Liver (tissue), 9 donors: ENCODE measurements around the gene ACSS1. TPM values are rescaled to one million over a fixed set of nuclear protein-coding genes. Genes with fewer than 3 reads are reported as not detected.

Experiments
- DNase-seq: peaks from one replicate; pipeline ENCODE4 v3.0.0-alpha.2; 2017; ENCODE audit warnings: low spot score
- H3K27ac ChIP-seq, 2 donors: one replicate each; pipeline ENCODE4 v1.7.0; 2013; ENCODE audit warnings: inconsistent platforms in 2 of 2, low read length in 2 of 2, control low read depth in 1 of 2, low read depth in 1 of 2, mild to moderate bottlenecking in 1 of 2
- H3K27me3 ChIP-seq, 4 donors: one replicate each; pipeline versions ENCODE4 v1.6.1 to v1.7.0; 2013; ENCODE audit warnings: low read length in 3 of 4, inconsistent platforms in 1 of 4, mild to moderate bottlenecking in 1 of 4, moderate library complexity in 1 of 4; ENCODE audit not compliant: control insufficient read depth in 4 of 4, insufficient read depth in 4 of 4
- H3K36me3 ChIP-seq, 4 donors: one replicate each; pipeline versions ENCODE4 v1.6.1 to v1.7.0; 2013; ENCODE audit warnings: low read length in 3 of 4, mild to moderate bottlenecking in 3 of 4, low read depth in 1 of 4, moderate library complexity in 1 of 4; ENCODE audit not compliant: control insufficient read depth in 4 of 4, insufficient read depth in 3 of 4
- H3K4me1 ChIP-seq, 4 donors: one replicate each; pipeline versions ENCODE4 v1.6.1 to v1.7.0; 2013; ENCODE audit warnings: low read length in 3 of 4, mild to moderate bottlenecking in 3 of 4, moderate library complexity in 1 of 4; ENCODE audit not compliant: control insufficient read depth in 4 of 4, insufficient read depth in 4 of 4
- H3K4me3 ChIP-seq, 3 donors: one replicate each; pipeline versions ENCODE4 v1.6.1 to v1.7.0; 2013; ENCODE audit warnings: low read length in 3 of 3, control low read depth in 1 of 3, low read depth in 1 of 3, mild to moderate bottlenecking in 1 of 3
- H3K9ac ChIP-seq, 2 donors: one replicate each; pipeline ENCODE4 v1.7.0; 2013; ENCODE audit warnings: low read length in 2 of 2, mild to moderate bottlenecking in 2 of 2, moderate library complexity in 2 of 2, control low read depth in 1 of 2, low read depth in 1 of 2
- H3K9me3 ChIP-seq, 4 donors: one replicate each; pipeline versions ENCODE4 v1.6.1 to v1.7.0; 2013; ENCODE audit warnings: low read length in 3 of 4; ENCODE audit not compliant: control insufficient read depth in 4 of 4
- EGR1 ChIP-seq, 2 donors: IDR thresholded peaks; 2 replicates each; pipeline ENCODE4 v1.6.1; 2016 to 2018; ENCODE audit warnings: antibody characterized with exemption in 2 of 2, low read depth in 2 of 2
- FOXA1 ChIP-seq: IDR thresholded peaks from 2 replicates; pipeline ENCODE4 v1.6.1; 2016; ENCODE audit warnings: antibody characterized with exemption
- FOXA2 ChIP-seq: IDR thresholded peaks from 2 replicates; pipeline ENCODE4 v1.6.1; 2016; ENCODE audit warnings: antibody characterized with exemption
- GABPA ChIP-seq, 2 donors: IDR thresholded peaks in 1 of 2; conservative IDR thresholded peaks in 1 of 2; 2 replicates each; pipeline ENCODE4 v1.6.1; 2016; ENCODE audit warnings: antibody characterized with exemption in 2 of 2, mild to moderate bottlenecking in 1 of 2, moderate library complexity in 1 of 2
- HNF4A ChIP-seq, 2 donors: conservative IDR thresholded peaks; 2 replicates each; pipeline ENCODE4 v1.6.1; 2016; ENCODE audit warnings: antibody characterized with exemption in 2 of 2, mild to moderate bottlenecking in 2 of 2
- HNF4G ChIP-seq: IDR thresholded peaks from 2 replicates; pipeline ENCODE4 v1.6.1; 2016; ENCODE audit warnings: antibody characterized with exemption
- JUND ChIP-seq, 2 donors: IDR thresholded peaks; 2 replicates each; pipeline ENCODE4 v1.6.1; 2016; ENCODE audit warnings: antibody characterized with exemption in 2 of 2
- NR2F2 ChIP-seq: IDR thresholded peaks from 2 replicates; pipeline ENCODE4 v1.6.1; 2016; ENCODE audit warnings: antibody characterized with exemption
- RAD21 ChIP-seq, 2 donors: IDR thresholded peaks; 2 replicates each; pipeline ENCODE4 v1.6.1; 2016; ENCODE audit warnings: antibody characterized with exemption in 2 of 2, mild to moderate bottlenecking in 2 of 2
- RXRA ChIP-seq, 2 donors: IDR thresholded peaks; 2 replicates each; pipeline ENCODE4 v1.6.1; 2017 to 2018; ENCODE audit warnings: antibody characterized with exemption in 2 of 2, mild to moderate bottlenecking in 1 of 2
- SP1 ChIP-seq: IDR thresholded peaks from 2 replicates; pipeline ENCODE4 v1.6.1; 2018; ENCODE audit warnings: antibody characterized with exemption, mild to moderate bottlenecking
- TAF1 ChIP-seq: conservative IDR thresholded peaks from 2 replicates; pipeline ENCODE4 v1.6.1; 2016; ENCODE audit warnings: antibody characterized with exemption, mild to moderate bottlenecking
- YY1 ChIP-seq: IDR thresholded peaks from 2 replicates; pipeline ENCODE4 v1.6.1; 2016; ENCODE audit warnings: antibody characterized with exemption, mild to moderate bottlenecking
- WGBS: extraction: QIAGEN DNeasy Blood & Tissue Kit; methylation state at CpG from one replicate; pipeline ENCODE4 v1.1.7; 2013; 5-methylcytosine and 5-hydroxymethylcytosine counted together
- polyA plus RNA-seq, 2 donors: library from polyadenylated mRNA; stranded (reverse) in 1 of 2; unstranded in 1 of 2; fragments of 200-250 nt in 1 of 2; fragments of >200 nt in 1 of 2; fragmentation: Nextera tagmentation in 1 of 2; extraction: Ambion mirVana in 1 of 2; gene quantifications; one replicate each; pipeline versions ENCODE4 v1.2.1 to v1.2.3, GENCODE V29; 2013 to 2015
- total RNA-seq, 2 donors: library from RNA; depleted of rRNA; stranded (reverse); fragments of >200 nt; gene quantifications; one replicate each; pipeline ENCODE4 v1.2.3, GENCODE V29; 2014
- TF ChIP-seq, protein P1 (sequence below): IDR thresholded peaks from 2 replicates; pipeline ENCODE4 v1.6.1; 2016; ENCODE audit warnings: antibody characterized with exemption
- TF ChIP-seq, protein P2 (sequence below): IDR thresholded peaks from 2 replicates; pipeline ENCODE4 v1.6.1; 2016; ENCODE audit warnings: antibody characterized with exemption
- TF ChIP-seq, protein P3 (sequence below): IDR thresholded peaks from 2 replicates; pipeline ENCODE4 v1.6.1; 2016; ENCODE audit warnings: antibody characterized with exemption, mild to moderate bottlenecking
- TF ChIP-seq, protein P4 (sequence below): IDR thresholded peaks from 2 replicates; pipeline ENCODE4 v1.6.1; 2016; ENCODE audit warnings: antibody characterized with exemption
- TF ChIP-seq, protein P5 (sequence below): fragments of 150-350 bp; IDR thresholded peaks from 2 replicates; pipeline ENCODE4 v1.5.1; 2017; ENCODE audit warnings: improper control_type of control experiment, low read depth, low read length; ENCODE audit not compliant: missing input control
- donor health status: healthy.
- donor health status: healthy.
- donor health status: healthy.
- donor health status: healthy.
- donor health status: healthy.

The ACSS1 gene
- total and polyA plus RNA-seq, 4 donors: 5.3 to 87.5 (median 22.1) TPM

DNA sequence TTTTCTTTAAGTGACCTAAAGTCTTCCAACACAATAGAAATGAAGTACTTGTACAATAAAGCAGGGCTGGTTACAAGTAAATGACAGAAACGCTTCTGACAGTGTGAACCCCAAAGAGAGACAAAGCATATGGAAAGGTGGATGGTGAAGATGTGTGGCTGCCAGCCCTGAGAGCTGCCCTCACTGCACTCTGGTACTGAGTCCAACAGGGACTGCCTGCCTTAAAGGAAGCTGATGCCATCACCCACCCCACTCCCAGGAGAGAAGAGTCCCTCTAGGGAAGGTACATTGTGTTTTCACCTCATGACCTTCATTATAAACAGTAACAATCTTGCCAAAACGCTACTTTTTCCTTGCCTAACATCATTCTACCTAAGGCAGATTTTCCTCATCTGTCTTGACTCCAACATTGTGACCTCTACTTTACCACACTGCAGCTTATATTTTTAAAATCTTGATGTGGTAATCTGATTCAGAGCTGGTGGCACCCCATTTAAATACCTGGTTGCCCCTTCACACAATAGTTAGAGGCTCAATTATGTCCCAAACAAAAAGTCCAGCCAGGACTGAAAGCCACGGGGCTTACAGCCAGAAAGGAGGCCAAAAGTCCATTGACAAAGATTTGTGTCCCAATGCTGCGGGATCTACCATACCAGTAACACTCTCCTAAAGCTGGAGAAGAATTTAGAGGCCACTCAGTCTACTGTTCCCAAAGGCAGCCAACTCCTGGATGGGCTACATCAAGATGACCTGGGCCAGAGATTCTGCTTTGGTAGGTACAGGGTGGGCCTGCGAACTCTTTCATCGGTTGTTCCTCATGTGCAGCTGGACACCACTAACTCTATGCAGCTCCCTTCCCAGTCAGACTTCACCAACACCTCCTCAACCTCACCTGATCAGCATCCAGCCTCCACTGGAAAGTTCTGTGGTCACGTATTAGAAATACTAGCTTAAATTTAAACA, 69.8 kb downstream of the ACSS1 start:
- TF ChIP-seq YY1 (no peak), SP1 (peak; percentile 71), FOXA2 (no peak), RAD21 (IDR thresholded peaks at IDR 0.05) (no peak), GABPA (IDR thresholded peaks at IDR 0.05 in 1 of 2, conservative IDR thresholded peaks at IDR 0.05 in 1 of 2) (no peak), RXRA (IDR thresholded peaks at IDR 0.05) (peak in 1 of 2 donors; percentile 55), JUND (IDR thresholded peaks at IDR 0.05) (peak in 1 of 2 donors; percentile 35), TAF1 (no peak), EGR1 (IDR thresholded peaks at IDR 0.05; ENCODE audit: low read depth in 2 of 2) (no peak), HNF4G (no peak), NR2F2 (peak; percentile 17), HNF4A (conservative IDR thresholded peaks at IDR 0.05) (peak; percentile 70 to 74), FOXA1 (no peak)
- TF ChIP-seq, protein P1, sequence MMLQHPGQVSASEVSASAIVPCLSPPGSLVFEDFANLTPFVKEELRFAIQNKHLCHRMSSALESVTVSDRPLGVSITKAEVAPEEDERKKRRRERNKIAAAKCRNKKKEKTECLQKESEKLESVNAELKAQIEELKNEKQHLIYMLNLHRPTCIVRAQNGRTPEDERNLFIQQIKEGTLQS: peak; percentile 14
- TF ChIP-seq, protein P2, sequence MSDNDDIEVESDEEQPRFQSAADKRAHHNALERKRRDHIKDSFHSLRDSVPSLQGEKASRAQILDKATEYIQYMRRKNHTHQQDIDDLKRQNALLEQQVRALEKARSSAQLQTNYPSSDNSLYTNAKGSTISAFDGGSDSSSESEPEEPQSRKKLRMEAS: no peak
- TF ChIP-seq, protein P3, sequence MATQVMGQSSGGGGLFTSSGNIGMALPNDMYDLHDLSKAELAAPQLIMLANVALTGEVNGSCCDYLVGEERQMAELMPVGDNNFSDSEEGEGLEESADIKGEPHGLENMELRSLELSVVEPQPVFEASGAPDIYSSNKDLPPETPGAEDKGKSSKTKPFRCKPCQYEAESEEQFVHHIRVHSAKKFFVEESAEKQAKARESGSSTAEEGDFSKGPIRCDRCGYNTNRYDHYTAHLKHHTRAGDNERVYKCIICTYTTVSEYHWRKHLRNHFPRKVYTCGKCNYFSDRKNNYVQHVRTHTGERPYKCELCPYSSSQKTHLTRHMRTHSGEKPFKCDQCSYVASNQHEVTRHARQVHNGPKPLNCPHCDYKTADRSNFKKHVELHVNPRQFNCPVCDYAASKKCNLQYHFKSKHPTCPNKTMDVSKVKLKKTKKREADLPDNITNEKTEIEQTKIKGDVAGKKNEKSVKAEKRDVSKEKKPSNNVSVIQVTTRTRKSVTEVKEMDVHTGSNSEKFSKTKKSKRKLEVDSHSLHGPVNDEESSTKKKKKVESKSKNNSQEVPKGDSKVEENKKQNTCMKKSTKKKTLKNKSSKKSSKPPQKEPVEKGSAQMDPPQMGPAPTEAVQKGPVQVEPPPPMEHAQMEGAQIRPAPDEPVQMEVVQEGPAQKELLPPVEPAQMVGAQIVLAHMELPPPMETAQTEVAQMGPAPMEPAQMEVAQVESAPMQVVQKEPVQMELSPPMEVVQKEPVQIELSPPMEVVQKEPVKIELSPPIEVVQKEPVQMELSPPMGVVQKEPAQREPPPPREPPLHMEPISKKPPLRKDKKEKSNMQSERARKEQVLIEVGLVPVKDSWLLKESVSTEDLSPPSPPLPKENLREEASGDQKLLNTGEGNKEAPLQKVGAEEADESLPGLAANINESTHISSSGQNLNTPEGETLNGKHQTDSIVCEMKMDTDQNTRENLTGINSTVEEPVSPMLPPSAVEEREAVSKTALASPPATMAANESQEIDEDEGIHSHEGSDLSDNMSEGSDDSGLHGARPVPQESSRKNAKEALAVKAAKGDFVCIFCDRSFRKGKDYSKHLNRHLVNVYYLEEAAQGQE: no peak
- TF ChIP-seq, protein P4, sequence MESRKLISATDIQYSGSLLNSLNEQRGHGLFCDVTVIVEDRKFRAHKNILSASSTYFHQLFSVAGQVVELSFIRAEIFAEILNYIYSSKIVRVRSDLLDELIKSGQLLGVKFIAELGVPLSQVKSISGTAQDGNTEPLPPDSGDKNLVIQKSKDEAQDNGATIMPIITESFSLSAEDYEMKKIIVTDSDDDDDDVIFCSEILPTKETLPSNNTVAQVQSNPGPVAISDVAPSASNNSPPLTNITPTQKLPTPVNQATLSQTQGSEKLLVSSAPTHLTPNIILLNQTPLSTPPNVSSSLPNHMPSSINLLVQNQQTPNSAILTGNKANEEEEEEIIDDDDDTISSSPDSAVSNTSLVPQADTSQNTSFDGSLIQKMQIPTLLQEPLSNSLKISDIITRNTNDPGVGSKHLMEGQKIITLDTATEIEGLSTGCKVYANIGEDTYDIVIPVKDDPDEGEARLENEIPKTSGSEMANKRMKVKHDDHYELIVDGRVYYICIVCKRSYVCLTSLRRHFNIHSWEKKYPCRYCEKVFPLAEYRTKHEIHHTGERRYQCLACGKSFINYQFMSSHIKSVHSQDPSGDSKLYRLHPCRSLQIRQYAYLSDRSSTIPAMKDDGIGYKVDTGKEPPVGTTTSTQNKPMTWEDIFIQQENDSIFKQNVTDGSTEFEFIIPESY: no peak
- TF ChIP-seq, protein P5, sequence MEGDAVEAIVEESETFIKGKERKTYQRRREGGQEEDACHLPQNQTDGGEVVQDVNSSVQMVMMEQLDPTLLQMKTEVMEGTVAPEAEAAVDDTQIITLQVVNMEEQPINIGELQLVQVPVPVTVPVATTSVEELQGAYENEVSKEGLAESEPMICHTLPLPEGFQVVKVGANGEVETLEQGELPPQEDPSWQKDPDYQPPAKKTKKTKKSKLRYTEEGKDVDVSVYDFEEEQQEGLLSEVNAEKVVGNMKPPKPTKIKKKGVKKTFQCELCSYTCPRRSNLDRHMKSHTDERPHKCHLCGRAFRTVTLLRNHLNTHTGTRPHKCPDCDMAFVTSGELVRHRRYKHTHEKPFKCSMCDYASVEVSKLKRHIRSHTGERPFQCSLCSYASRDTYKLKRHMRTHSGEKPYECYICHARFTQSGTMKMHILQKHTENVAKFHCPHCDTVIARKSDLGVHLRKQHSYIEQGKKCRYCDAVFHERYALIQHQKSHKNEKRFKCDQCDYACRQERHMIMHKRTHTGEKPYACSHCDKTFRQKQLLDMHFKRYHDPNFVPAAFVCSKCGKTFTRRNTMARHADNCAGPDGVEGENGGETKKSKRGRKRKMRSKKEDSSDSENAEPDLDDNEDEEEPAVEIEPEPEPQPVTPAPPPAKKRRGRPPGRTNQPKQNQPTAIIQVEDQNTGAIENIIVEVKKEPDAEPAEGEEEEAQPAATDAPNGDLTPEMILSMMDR: no peak
- H3K9me3 ChIP-seq: no peaks in the 10 kb centered on the region
- H3K4me1 ChIP-seq: peaks cover 12 to 75% (median 60%) of the 10 kb centered on the region in 4 donors
- no peak overlapping the region for H3K9ac ChIP-seq
- peaks cover 0 to 2% (median 0%) of the 10 kb centered on the region in 4 donors for H3K36me3 ChIP-seq
- no peak for DNase-seq
- no peaks in the 10 kb centered on the region for H3K27me3 ChIP-seq
- WGBS: 42% methylated on average over 7 of the region's 7 CpGs
- H3K4me3 ChIP-seq: peak overlapping the region; percentile 36 to 58 (median 55)
- peak overlapping the region; percentile 80 to 93 for H3K27ac ChIP-seq
